Measurements from ENCODE around the gene TMEM201.

TMEM201 gene

GRCh38 chr1:9595156-9595967 is 6.7 kb downstream of the TMEM201 start:
- Histone ChIP-seq H3K36me3 (ENCODE audit: control insufficient read depth, insufficient read depth, low read length) (peaks cover 19% of the 10 kb centered on the region), H3K27me3 (ENCODE audit: control insufficient read depth, insufficient read depth, low read length) (no peaks in the 10 kb centered on the region), H3K9me3 (ENCODE audit: control insufficient read depth, insufficient read depth, low read length) (no peaks in the 10 kb centered on the region), H3K4me1 (ENCODE audit: control insufficient read depth, insufficient read depth, low read length) (peaks cover 10% of the 10 kb centered on the region), H3K4me3 (ENCODE audit: low read depth, low read length) (no peak overlapping the region), H3K9ac (ENCODE audit: low read depth, low read length) (no peak overlapping the region)

- H3K9ac ChIP-seq (ENCODE audit: low read depth, low read length): no peak overlapping the region
- H3K27me3 ChIP-seq (ENCODE audit: control insufficient read depth, insufficient read depth, low read length): no peaks in the 10 kb centered on the region
- no peaks in the 10 kb centered on the region for H3K9me3 ChIP-seq (ENCODE audit: control insufficient read depth, insufficient read depth, low read length)
- peaks cover 10% of the 10 kb centered on the region for H3K4me1 ChIP-seq (ENCODE audit: control insufficient read depth, insufficient read depth, low read length)
- no peak overlapping the region for H3K4me3 ChIP-seq (ENCODE audit: low read depth, low read length)
- H3K36me3 ChIP-seq (ENCODE audit: control insufficient read depth, insufficient read depth, low read length): peaks cover 23% of the 10 kb centered on the region
Measured at GRCh38 chr1:9595968-9596340, 7.2 kb downstream of the TMEM201 start.

GRCh38 chr1:9596415-9597123 is 7.9 kb downstream of the TMEM201 start:
- H3K9ac ChIP-seq (ENCODE audit: low read depth, low read length): no peak overlapping the region
- no peaks in the 10 kb centered on the region for H3K27me3 ChIP-seq (ENCODE audit: control insufficient read depth, insufficient read depth, low read length)
- no peaks in the 10 kb centered on the region for H3K9me3 ChIP-seq (ENCODE audit: control insufficient read depth, insufficient read depth, low read length)
- H3K36me3 ChIP-seq (ENCODE audit: control insufficient read depth, insufficient read depth, low read length): peaks cover 30% of the 10 kb centered on the region
- no peak overlapping the region for H3K4me3 ChIP-seq (ENCODE audit: low read depth, low read length)
- peaks cover 10% of the 10 kb centered on the region for H3K4me1 ChIP-seq (ENCODE audit: control insufficient read depth, insufficient read depth, low read length)

GRCh38 chr1:9597361-9598315 is 8.9 kb downstream of the TMEM201 start:
- Histone ChIP-seq H3K27me3 (ENCODE audit: control insufficient read depth, insufficient read depth, low read length) (no peaks in the 10 kb centered on the region), H3K4me1 (ENCODE audit: control insufficient read depth, insufficient read depth, low read length) (peaks cover 9% of the 10 kb centered on the region), H3K4me3 (ENCODE audit: low read depth, low read length) (no peak overlapping the region), H3K9ac (ENCODE audit: low read depth, low read length) (no peak overlapping the region), H3K36me3 (ENCODE audit: control insufficient read depth, insufficient read depth, low read length) (peaks cover 40% of the 10 kb centered on the region), H3K9me3 (ENCODE audit: control insufficient read depth, insufficient read depth, low read length) (no peaks in the 10 kb centered on the region)

GRCh38 chr1:9598316-9598700 is 9.6 kb downstream of the TMEM201 start:
- Histone ChIP-seq H3K9ac (ENCODE audit: low read depth, low read length) (no peak overlapping the region), H3K36me3 (ENCODE audit: control insufficient read depth, insufficient read depth, low read length) (peaks cover 47% of the 10 kb centered on the region), H3K27me3 (ENCODE audit: control insufficient read depth, insufficient read depth, low read length) (no peaks in the 10 kb centered on the region), H3K4me3 (ENCODE audit: low read depth, low read length) (no peak overlapping the region), H3K9me3 (ENCODE audit: control insufficient read depth, insufficient read depth, low read length) (no peaks in the 10 kb centered on the region), H3K4me1 (ENCODE audit: control insufficient read depth, insufficient read depth, low read length) (peaks cover 3% of the 10 kb centered on the region)

GRCh38 chr1:9599741-9600140 is 11.0 kb downstream of the TMEM201 start:
- no peaks in the 10 kb centered on the region for H3K4me1 ChIP-seq (ENCODE audit: control insufficient read depth, insufficient read depth, low read length)
- H3K4me3 ChIP-seq (ENCODE audit: low read depth, low read length): no peak overlapping the region
- no peaks in the 10 kb centered on the region for H3K27me3 ChIP-seq (ENCODE audit: control insufficient read depth, insufficient read depth, low read length)
- H3K36me3 ChIP-seq (ENCODE audit: control insufficient read depth, insufficient read depth, low read length): peaks cover 56% of the 10 kb centered on the region
- no peaks in the 10 kb centered on the region for H3K9me3 ChIP-seq (ENCODE audit: control insufficient read depth, insufficient read depth, low read length)
- no peak overlapping the region for H3K9ac ChIP-seq (ENCODE audit: low read depth, low read length)

GRCh38 chr1:9600861-9601834 is 12.4 kb downstream of the TMEM201 start:
- no peaks in the 10 kb centered on the region for H3K4me1 ChIP-seq (ENCODE audit: control insufficient read depth, insufficient read depth, low read length)
- peaks cover 60% of the 10 kb centered on the region for H3K36me3 ChIP-seq (ENCODE audit: control insufficient read depth, insufficient read depth, low read length)
- H3K27me3 ChIP-seq (ENCODE audit: control insufficient read depth, insufficient read depth, low read length): no peaks in the 10 kb centered on the region
- H3K4me3 ChIP-seq (ENCODE audit: low read depth, low read length): no peak overlapping the region
- H3K9me3 ChIP-seq (ENCODE audit: control insufficient read depth, insufficient read depth, low read length): no peaks in the 10 kb centered on the region
- no peak overlapping the region for H3K9ac ChIP-seq (ENCODE audit: low read depth, low read length)

- peaks cover 57% of the 10 kb centered on the region for H3K36me3 ChIP-seq (ENCODE audit: control insufficient read depth, insufficient read depth, low read length)
- H3K4me3 ChIP-seq (ENCODE audit: low read depth, low read length): no peak overlapping the region
- no peak overlapping the region for H3K9ac ChIP-seq (ENCODE audit: low read depth, low read length)
- no peaks in the 10 kb centered on the region for H3K9me3 ChIP-seq (ENCODE audit: control insufficient read depth, insufficient read depth, low read length)
- no peaks in the 10 kb centered on the region for H3K4me1 ChIP-seq (ENCODE audit: control insufficient read depth, insufficient read depth, low read length)
- H3K27me3 ChIP-seq (ENCODE audit: control insufficient read depth, insufficient read depth, low read length): no peaks in the 10 kb centered on the region
Measured at GRCh38 chr1:9601942-9602793, 13.5 kb downstream of the TMEM201 start.

GRCh38 chr1:9602794-9603167 is 14.1 kb downstream of the TMEM201 start:
- Histone ChIP-seq H3K4me1 (ENCODE audit: control insufficient read depth, insufficient read depth, low read length) (no peaks in the 10 kb centered on the region), H3K36me3 (ENCODE audit: control insufficient read depth, insufficient read depth, low read length) (peaks cover 53% of the 10 kb centered on the region), H3K4me3 (ENCODE audit: low read depth, low read length) (no peak overlapping the region), H3K27me3 (ENCODE audit: control insufficient read depth, insufficient read depth, low read length) (no peaks in the 10 kb centered on the region), H3K9ac (ENCODE audit: low read depth, low read length) (no peak overlapping the region), H3K9me3 (ENCODE audit: control insufficient read depth, insufficient read depth, low read length) (no peaks in the 10 kb centered on the region)

- Histone ChIP-seq H3K9ac (ENCODE audit: low read depth, low read length) (no peak overlapping the region), H3K4me3 (ENCODE audit: low read depth, low read length) (no peak overlapping the region), H3K36me3 (ENCODE audit: control insufficient read depth, insufficient read depth, low read length) (peaks cover 51% of the 10 kb centered on the region), H3K27me3 (ENCODE audit: control insufficient read depth, insufficient read depth, low read length) (no peaks in the 10 kb centered on the region), H3K9me3 (ENCODE audit: control insufficient read depth, insufficient read depth, low read length) (no peaks in the 10 kb centered on the region), H3K4me1 (ENCODE audit: control insufficient read depth, insufficient read depth, low read length) (no peaks in the 10 kb centered on the region)
Measured at GRCh38 chr1:9603307-9603706, 14.6 kb downstream of the TMEM201 start.

Data from iPS-15b (cell line).